GM12874 (cell line): ENCODE data around the gene MYT1.

Source experiments
- CTCF ChIP-seq: IDR thresholded peaks from 2 replicates; pipeline ENCODE4 v1.5.1; 2011; ENCODE audit warnings: low read depth, mild to moderate bottlenecking, control low read depth, low read length, moderate library complexity; ENCODE audit not compliant: insufficient read depth

The MYT1 gene

GRCh38 chr20:64239449-64240242 lies 75.4 kb downstream of the MYT1 start:
- no peak for TF ChIP-seq CTCF

GRCh38 chr20:64240243-64241015 lies 76.2 kb downstream of the MYT1 start:
- no peak for TF ChIP-seq CTCF

GRCh38 chr20:64241061-64241460 lies 76.8 kb downstream of the MYT1 start:
- no peak for TF ChIP-seq CTCF

GRCh38 chr20:64242003-64242796 lies 77.9 kb downstream of the MYT1 start:
- no peak for TF ChIP-seq CTCF

GRCh38 chr20:64242797-64243475 lies 78.7 kb downstream of the MYT1 start:
- no peak for TF ChIP-seq CTCF

- no peak for TF ChIP-seq CTCF
These were observed 80.1 kb downstream of the MYT1 start for GRCh38 chr20:64244281-64244805.
